ENCODE results near the gene ADAMTS14. TPM values are rescaled to one million over a fixed set of nuclear protein-coding genes. Genes with fewer than 3 reads are reported as not detected.

The ADAMTS14 gene
- total RNA-seq, 1 experiment from 2014 or later, result 1.9 TPM

DNA sequence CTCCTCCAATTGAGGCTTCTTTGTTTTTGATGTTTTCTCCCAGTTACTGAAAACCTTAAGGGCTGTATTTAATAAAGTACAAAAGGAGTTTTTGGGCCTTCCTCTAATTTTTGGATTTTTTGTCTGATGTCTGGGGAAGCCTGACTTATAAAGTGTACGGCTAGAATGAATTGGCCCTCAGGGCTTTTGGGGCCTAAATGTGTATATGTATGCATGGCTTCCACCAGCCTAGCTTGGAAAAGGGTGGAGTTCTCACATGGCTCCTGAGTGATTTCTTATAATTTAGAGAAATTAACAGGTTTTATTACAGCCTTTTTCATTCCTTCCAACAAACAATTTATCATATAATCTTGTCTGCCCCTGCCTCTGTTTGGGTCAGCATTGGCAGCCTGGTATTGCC lies 123.3 kb downstream of the ADAMTS14 start:
- Histone ChIP-seq H3K4me3 (no peak overlapping the region), H3K36me3 (ENCODE audit: low read depth) (no peaks in the 10 kb centered on the region), H3K79me2 (ENCODE audit: low read depth) (no peaks in the 10 kb centered on the region), H3K4me2 (no peak overlapping the region), H3K4me1 (replicated peaks; ENCODE audit: insufficient read depth) (peaks cover 20% of the 10 kb centered on the region), H3K9me2 (ENCODE audit: insufficient read depth) (no peaks in the 10 kb centered on the region), H3F3A (ENCODE audit: insufficient read depth, low read depth) (peaks cover 6% of the 10 kb centered on the region), H3K27me3 (ENCODE audit: insufficient read depth, low read depth) (no peaks in the 10 kb centered on the region), H2AFZ (no peak overlapping the region), H4K20me1 (ENCODE audit: insufficient read depth) (no peaks in the 10 kb centered on the region), H3K9me3 (ENCODE audit: insufficient read depth, low read depth) (no peaks in the 10 kb centered on the region), H3K27ac (no peak overlapping the region)
- no peak for TF ChIP-seq EZH2 (IDR thresholded peaks at IDR 0.05; ENCODE audit: low read depth)
- TF ChIP-seq, protein P1, sequence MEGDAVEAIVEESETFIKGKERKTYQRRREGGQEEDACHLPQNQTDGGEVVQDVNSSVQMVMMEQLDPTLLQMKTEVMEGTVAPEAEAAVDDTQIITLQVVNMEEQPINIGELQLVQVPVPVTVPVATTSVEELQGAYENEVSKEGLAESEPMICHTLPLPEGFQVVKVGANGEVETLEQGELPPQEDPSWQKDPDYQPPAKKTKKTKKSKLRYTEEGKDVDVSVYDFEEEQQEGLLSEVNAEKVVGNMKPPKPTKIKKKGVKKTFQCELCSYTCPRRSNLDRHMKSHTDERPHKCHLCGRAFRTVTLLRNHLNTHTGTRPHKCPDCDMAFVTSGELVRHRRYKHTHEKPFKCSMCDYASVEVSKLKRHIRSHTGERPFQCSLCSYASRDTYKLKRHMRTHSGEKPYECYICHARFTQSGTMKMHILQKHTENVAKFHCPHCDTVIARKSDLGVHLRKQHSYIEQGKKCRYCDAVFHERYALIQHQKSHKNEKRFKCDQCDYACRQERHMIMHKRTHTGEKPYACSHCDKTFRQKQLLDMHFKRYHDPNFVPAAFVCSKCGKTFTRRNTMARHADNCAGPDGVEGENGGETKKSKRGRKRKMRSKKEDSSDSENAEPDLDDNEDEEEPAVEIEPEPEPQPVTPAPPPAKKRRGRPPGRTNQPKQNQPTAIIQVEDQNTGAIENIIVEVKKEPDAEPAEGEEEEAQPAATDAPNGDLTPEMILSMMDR (conservative IDR thresholded peaks at IDR 0.05), result no peak
- ChIA-PET POLR2A (ENCODE audit: unreplicated experiment) (no interaction called here), CTCF (no interaction called here)
- no peak for DNase-seq
- intact Hi-C loops (cut with micrococcal nuclease; ENCODE audit: unreplicated experiment), result no loop called here
- BruUV-seq (replicated peaks), result no TSS peak

DNA sequence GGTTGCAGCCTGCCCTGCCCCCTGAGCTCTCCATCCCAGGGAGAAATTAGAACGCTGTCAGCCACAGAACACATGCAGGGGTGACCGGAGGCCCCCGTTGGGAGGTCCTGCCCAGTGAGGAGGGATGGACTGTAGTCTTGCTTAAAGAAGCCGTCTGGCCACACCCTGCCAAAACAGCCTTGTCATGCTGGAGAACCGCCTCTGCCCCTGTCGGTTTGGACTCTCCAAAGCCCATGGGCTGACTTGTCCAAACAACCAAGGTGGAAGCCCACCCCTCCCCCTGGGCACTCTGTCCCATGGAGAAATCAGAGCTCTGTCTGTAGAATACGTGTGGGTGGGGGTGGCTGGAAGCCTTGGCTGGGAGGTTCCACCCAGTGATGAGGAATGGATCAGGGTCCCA lies 125.5 kb downstream of the ADAMTS14 start:
- Histone ChIP-seq H3K36me3 (ENCODE audit: low read depth) (no peaks in the 10 kb centered on the region), H3K9me3 (ENCODE audit: insufficient read depth, low read depth) (no peaks in the 10 kb centered on the region), H3K9me2 (ENCODE audit: insufficient read depth) (no peaks in the 10 kb centered on the region), H3K4me1 (replicated peaks; ENCODE audit: insufficient read depth) (no peaks in the 10 kb centered on the region), H3K4me2 (no peak overlapping the region), H3K27me3 (ENCODE audit: insufficient read depth, low read depth) (no peaks in the 10 kb centered on the region), H3K4me3 (no peak overlapping the region), H2AFZ (no peak overlapping the region), H3K27ac (no peak overlapping the region), H3F3A (ENCODE audit: insufficient read depth, low read depth) (no peaks in the 10 kb centered on the region), H4K20me1 (ENCODE audit: insufficient read depth) (no peaks in the 10 kb centered on the region), H3K79me2 (ENCODE audit: low read depth) (no peaks in the 10 kb centered on the region)
- DNase-seq, result no peak
- ChIA-PET POLR2A (ENCODE audit: unreplicated experiment) (no interaction called here), CTCF (no interaction called here)
- no TSS peak for BruUV-seq (replicated peaks)
- TF ChIP-seq, protein P1 (conservative IDR thresholded peaks at IDR 0.05), result no peak
- no peak for TF ChIP-seq EZH2 (IDR thresholded peaks at IDR 0.05; ENCODE audit: low read depth)
- intact Hi-C loops (cut with micrococcal nuclease; ENCODE audit: unreplicated experiment), result no loop called here

DNA sequence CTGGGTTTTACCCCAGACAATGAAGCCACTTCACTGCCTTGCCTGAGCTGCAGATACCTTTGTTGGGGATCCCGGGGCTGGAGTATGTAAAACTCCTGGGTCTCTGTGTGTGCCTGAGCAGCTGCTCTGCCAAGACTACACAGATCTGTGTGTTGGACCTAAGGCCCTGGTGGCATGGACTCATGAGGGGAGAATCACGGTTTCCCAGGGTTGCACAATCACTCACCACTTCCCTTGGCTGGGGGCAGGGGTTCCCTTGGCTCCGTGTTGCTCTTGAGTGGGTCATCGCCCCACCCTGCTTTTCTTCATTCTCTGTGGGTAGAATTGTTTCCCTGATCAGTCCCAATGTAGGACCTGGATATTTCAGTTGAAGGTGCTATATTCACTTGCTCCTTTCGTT lies 126.8 kb downstream of the ADAMTS14 start:
- H3K4me2 ChIP-seq, result no peak overlapping the region
- no peak overlapping the region for H3K4me3 ChIP-seq
- peaks cover 11% of the 10 kb centered on the region for H3K4me1 ChIP-seq (replicated peaks; ENCODE audit: insufficient read depth)
- no peaks in the 10 kb centered on the region for H3K9me2 ChIP-seq (ENCODE audit: insufficient read depth)
- TF ChIP-seq EZH2 (IDR thresholded peaks at IDR 0.05; ENCODE audit: low read depth), result no peak
- TF ChIP-seq, protein P1 (conservative IDR thresholded peaks at IDR 0.05), result no peak
- H3K27me3 ChIP-seq (ENCODE audit: insufficient read depth, low read depth), result no peaks in the 10 kb centered on the region
- DNase-seq, result no peak
- POLR2A ChIA-PET (ENCODE audit: unreplicated experiment), result no interaction called here
- H3K27ac ChIP-seq, result no peak overlapping the region
- intact Hi-C loops (cut with micrococcal nuclease; ENCODE audit: unreplicated experiment), result no loop called here
- no peaks in the 10 kb centered on the region for H3K79me2 ChIP-seq (ENCODE audit: low read depth)
- H2AFZ ChIP-seq, result no peak overlapping the region
- BruUV-seq (replicated peaks), result no TSS peak
- peaks cover 9% of the 10 kb centered on the region for H3F3A ChIP-seq (ENCODE audit: insufficient read depth, low read depth)
- no peaks in the 10 kb centered on the region for H3K9me3 ChIP-seq (ENCODE audit: insufficient read depth, low read depth)
- H4K20me1 ChIP-seq (ENCODE audit: insufficient read depth), result no peaks in the 10 kb centered on the region
- H3K36me3 ChIP-seq (ENCODE audit: low read depth), result no peaks in the 10 kb centered on the region
- CTCF ChIA-PET, result no interaction called here
